Dendritic cell treated with granulocyte-macrophage colony-stimulating factor and Interleukin-4, amounts not matched to agents 40 ng/mL and 50 ng/mL, for 4 days (primary cell): ENCODE results near the gene GSKIP.
A peak's percentile ranks its signal among the peaks of the same experiment; 100 is the strongest.

ENCODE experiments used
- H3K27ac Mint-ChIP-seq: one replicate; pipeline ENCODE4 v1.8.0; 2022; ENCODE audit warnings: mild to moderate bottlenecking, mixed read lengths
- H3K27me3 Mint-ChIP-seq: one replicate; pipeline ENCODE4 v1.8.0; 2022; ENCODE audit warnings: mild to moderate bottlenecking, mixed read lengths
- H3K36me3 Mint-ChIP-seq: one replicate; pipeline ENCODE4 v1.8.0; 2022; ENCODE audit warnings: low read depth, mixed read lengths
- H3K4me1 Mint-ChIP-seq: one replicate; pipeline ENCODE4 v1.8.0; 2022; ENCODE audit warnings: low read depth, mixed read lengths
- H3K4me3 Mint-ChIP-seq: one replicate; pipeline ENCODE4 v1.8.0; 2022; ENCODE audit warnings: mild to moderate bottlenecking, moderate library complexity, mixed read lengths
- H3K9me3 Mint-ChIP-seq: one replicate; pipeline ENCODE4 v1.8.0; 2022; ENCODE audit warnings: mixed read lengths
- intact Hi-C: fragments of 100-400 bp; cut with micrococcal nuclease; formaldehyde crosslinking; loops from one replicate; pipeline ENCODE4 v1.15.0; 2022

Gene GSKIP

GRCh38 chr14:96415559-96415958 lies 52.2 kb downstream of the GSKIP start:
- H3K4me3 Mint-ChIP-seq = no peak overlapping the region
- H3K9me3 Mint-ChIP-seq = no peaks in the 10 kb centered on the region
- H3K27me3 Mint-ChIP-seq = no peaks in the 10 kb centered on the region

GRCh38 chr14:96416292-96416691 lies 53.0 kb downstream of the GSKIP start:
- no peaks in the 10 kb centered on the region for H3K36me3 Mint-ChIP-seq
- H3K27ac Mint-ChIP-seq = no peak overlapping the region
- no peaks in the 10 kb centered on the region for H3K4me1 Mint-ChIP-seq
- intact Hi-C loops = no loop called here
- no peaks in the 10 kb centered on the region for H3K27me3 Mint-ChIP-seq
- H3K9me3 Mint-ChIP-seq = no peaks in the 10 kb centered on the region
- H3K4me3 Mint-ChIP-seq = no peak overlapping the region

More at GRCh38 chr14:96415559-96415958, 52.2 kb downstream of the GSKIP start:
- H3K27ac Mint-ChIP-seq = no peak overlapping the region
- intact Hi-C loops = no loop called here
- no peaks in the 10 kb centered on the region for H3K4me1 Mint-ChIP-seq
- no peaks in the 10 kb centered on the region for H3K36me3 Mint-ChIP-seq

GRCh38 chr14:96417254-96417653 lies 53.9 kb downstream of the GSKIP start:
- no peaks in the 10 kb centered on the region for H3K9me3 Mint-ChIP-seq
- intact Hi-C loops = no loop called here
- no peaks in the 10 kb centered on the region for H3K36me3 Mint-ChIP-seq
- H3K4me1 Mint-ChIP-seq = no peaks in the 10 kb centered on the region
- H3K27me3 Mint-ChIP-seq = no peaks in the 10 kb centered on the region
- H3K4me3 Mint-ChIP-seq = no peak overlapping the region
- no peak overlapping the region for H3K27ac Mint-ChIP-seq

GRCh38 chr14:96418075-96418474 lies 54.7 kb downstream of the GSKIP start:
- Mint-ChIP-seq H3K9me3 (no peaks in the 10 kb centered on the region), H3K27ac (no peak overlapping the region), H3K4me1 (no peaks in the 10 kb centered on the region), H3K27me3 (no peaks in the 10 kb centered on the region), H3K4me3 (no peak overlapping the region), H3K36me3 (no peaks in the 10 kb centered on the region)
- intact Hi-C loops = no loop called here

- H3K27me3 Mint-ChIP-seq = peaks cover 5% of the 10 kb centered on the region
- no peak overlapping the region for H3K4me3 Mint-ChIP-seq
- intact Hi-C loops = loop anchor here (5.0 kb wide), 1 partner anchor 859 kb away; no protein-coding TSS in a partner anchor
- no peaks in the 10 kb centered on the region for H3K9me3 Mint-ChIP-seq
- H3K27ac Mint-ChIP-seq = no peak overlapping the region
- peaks cover 6% of the 10 kb centered on the region for H3K4me1 Mint-ChIP-seq
- no peaks in the 10 kb centered on the region for H3K36me3 Mint-ChIP-seq
Observed at GRCh38 chr14:96421236-96421635, 57.9 kb downstream of the GSKIP start.

- H3K27ac Mint-ChIP-seq = no peak overlapping the region
- no peaks in the 10 kb centered on the region for H3K36me3 Mint-ChIP-seq
- intact Hi-C loops = loop anchor here (5.0 kb wide), 1 partner anchor 861 kb away; no protein-coding TSS in a partner anchor
- H3K9me3 Mint-ChIP-seq = no peaks in the 10 kb centered on the region
- peaks cover 5% of the 10 kb centered on the region for H3K27me3 Mint-ChIP-seq
- no peak overlapping the region for H3K4me3 Mint-ChIP-seq
- peaks cover 17% of the 10 kb centered on the region for H3K4me1 Mint-ChIP-seq
Observed at GRCh38 chr14:96422992-96423391, 59.7 kb downstream of the GSKIP start.

- no peaks in the 10 kb centered on the region for H3K9me3 Mint-ChIP-seq
- H3K27ac Mint-ChIP-seq = no peak overlapping the region
- peaks cover 5% of the 10 kb centered on the region for H3K27me3 Mint-ChIP-seq
- H3K4me3 Mint-ChIP-seq = peak overlapping the region; percentile 63
- peaks cover 17% of the 10 kb centered on the region for H3K4me1 Mint-ChIP-seq
- no peaks in the 10 kb centered on the region for H3K36me3 Mint-ChIP-seq
- intact Hi-C loops = loop anchor here (1.0 to 5.0 kb wide), 3 partner anchors 61 to 861 kb away; partner anchors contain the start of genes ATG2B and GSKIP
Observed at GRCh38 chr14:96423446-96424108, 60.3 kb downstream of the GSKIP start.

- Mint-ChIP-seq H3K9me3 (no peaks in the 10 kb centered on the region), H3K4me1 (peaks cover 17% of the 10 kb centered on the region), H3K27ac (no peak overlapping the region), H3K36me3 (no peaks in the 10 kb centered on the region), H3K27me3 (peaks cover 5% of the 10 kb centered on the region), H3K4me3 (peak overlapping the region; percentile 63)
- intact Hi-C loops = loop anchor here (1.0 to 5.0 kb wide), 3 partner anchors 62 to 862 kb away; partner anchors contain the start of genes ATG2B and GSKIP
Observed at GRCh38 chr14:96424109-96424989, 61.0 kb downstream of the GSKIP start.

- no peaks in the 10 kb centered on the region for H3K9me3 Mint-ChIP-seq
- intact Hi-C loops = no loop called here
- no peak overlapping the region for H3K4me3 Mint-ChIP-seq
- H3K36me3 Mint-ChIP-seq = no peaks in the 10 kb centered on the region
- no peak overlapping the region for H3K27ac Mint-ChIP-seq
- H3K4me1 Mint-ChIP-seq = no peaks in the 10 kb centered on the region
- peaks cover 12% of the 10 kb centered on the region for H3K27me3 Mint-ChIP-seq
Observed at GRCh38 chr14:96434040-96434439, 70.7 kb downstream of the GSKIP start.
